ENCODE results near the gene SAP30.

The SAP30 gene

DNA sequence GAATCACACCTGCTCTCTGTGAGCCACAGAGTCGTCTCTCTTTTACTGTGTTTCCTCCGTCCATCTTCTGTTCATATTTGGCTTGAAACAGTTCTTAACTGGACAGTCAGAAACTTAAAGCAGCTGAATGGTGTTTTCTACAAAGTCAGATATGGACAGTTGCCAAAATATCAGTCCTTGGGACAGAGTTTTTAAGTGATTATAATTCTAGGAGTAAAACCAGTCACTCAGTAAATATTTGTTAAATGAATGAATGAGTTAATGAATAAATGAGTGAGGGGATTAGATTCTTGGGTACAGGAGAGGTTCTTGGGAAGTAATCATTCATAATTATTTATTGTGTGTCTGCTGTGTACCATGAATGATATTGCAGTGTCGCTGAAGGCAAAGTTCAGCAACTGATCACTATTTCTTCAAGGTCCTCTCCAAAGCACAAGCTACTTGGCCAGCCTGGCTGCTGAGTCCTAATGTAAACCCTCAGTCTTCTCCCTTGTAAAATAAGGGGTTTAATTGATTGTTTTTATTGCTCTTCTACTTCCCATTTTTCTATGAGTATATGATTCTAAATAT, 33.6 kb downstream of the SAP30 start:
- Histone ChIP-seq H3K18ac (ENCODE audit: low read depth in 1 of 2, low read length in 2 of 2) (no peak overlapping the region), H4K91ac (ENCODE audit: low read length) (no peak overlapping the region), H3K27ac (ENCODE audit: low read length, poor library complexity, severe bottlenecking) (no peak overlapping the region), H3K4ac (ENCODE audit: low read depth in 1 of 2, low read length in 2 of 2) (no peak overlapping the region), H2AK5ac (ENCODE audit: low read length, severe bottlenecking) (no peak overlapping the region), H3K9ac (ENCODE audit: low read length) (no peak overlapping the region), H3K36me3 (ENCODE audit: control insufficient read depth in 1 of 2, insufficient read depth in 2 of 2, low read depth in 1 of 2, low read length in 2 of 2) (peaks cover 0 to 29% of the 10 kb centered on the region in 2 experiments), H2BK5ac (ENCODE audit: low read depth, low read length, poor library complexity, severe bottlenecking) (no peak overlapping the region), H3K27me3 (ENCODE audit: control insufficient read depth in 1 of 2, insufficient read depth in 1 of 2, low read length in 2 of 2) (no peaks in the 10 kb centered on the region), H3K79me1 (replicated peaks; ENCODE audit: low read length, poor library complexity, severe bottlenecking) (no peaks in the 10 kb centered on the region), H3K4me2 (ENCODE audit: low read length, poor library complexity, severe bottlenecking) (no peak overlapping the region), H2BK12ac (ENCODE audit: low read length in 2 of 2) (no peak overlapping the region), H3K4me1 (ENCODE audit: control insufficient read depth, insufficient read depth, low read depth, low read length) (peaks cover 3% of the 10 kb centered on the region), H2BK15ac (ENCODE audit: low read depth, poor library complexity, severe bottlenecking) (no peak overlapping the region), H4K8ac (ENCODE audit: low read length) (no peak overlapping the region), H3K9me3 (ENCODE audit: control insufficient read depth, low read length) (no peaks in the 10 kb centered on the region), H2AFZ (ENCODE audit: low read depth, low read length) (no peak overlapping the region), H3K23ac (ENCODE audit: low read length in 2 of 2) (no peak overlapping the region), H3K4me3 (ENCODE audit: insufficient read depth in 1 of 2, low read depth in 1 of 2, low read length in 2 of 2) (no peak overlapping the region), H3K14ac (ENCODE audit: low read length in 2 of 2) (no peak overlapping the region), H2BK120ac (ENCODE audit: low read depth, low read length) (no peak overlapping the region)
- DNase-seq, result no peak
- WGBS, result 96% methylated on average over 2 of the region's 3 CpGs

DNA sequence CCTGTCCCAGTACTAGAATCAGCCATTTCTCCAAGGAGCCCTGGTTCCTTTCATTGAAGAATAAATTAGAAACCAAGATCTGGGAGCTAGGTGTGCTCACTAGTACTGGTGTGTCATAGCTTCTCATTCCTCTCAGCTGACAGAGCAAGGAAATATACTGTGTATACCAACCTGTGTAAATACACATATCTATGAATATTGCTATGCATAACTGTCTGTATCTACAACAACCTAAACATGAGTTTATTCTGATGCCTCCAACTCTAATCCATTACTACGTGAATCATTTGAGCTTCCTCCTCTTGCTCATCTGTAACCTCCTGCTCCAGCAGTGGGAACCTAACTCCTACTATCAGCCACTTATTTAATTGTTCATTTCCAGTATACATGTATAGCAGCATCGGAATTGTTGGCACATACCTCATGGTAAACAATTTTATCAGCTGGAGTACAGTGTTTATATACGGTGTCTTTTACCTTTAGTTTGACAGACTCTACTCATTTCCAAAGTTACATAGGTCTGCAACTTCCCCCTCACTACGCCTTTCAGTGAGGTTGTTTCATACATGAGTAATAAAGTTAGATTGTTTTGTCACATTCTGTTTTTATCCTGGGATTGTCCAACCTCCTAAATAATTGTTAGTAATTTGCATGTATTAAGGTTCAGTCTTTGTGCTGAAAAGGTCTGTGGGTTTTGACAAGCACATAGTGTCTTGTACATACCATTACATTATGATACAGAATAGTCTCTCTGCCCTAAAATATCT, 35.3 kb downstream of the SAP30 start:
- Histone ChIP-seq H4K8ac (ENCODE audit: low read length) (no peak overlapping the region), H2BK120ac (ENCODE audit: low read depth, low read length) (no peak overlapping the region), H4K91ac (ENCODE audit: low read length) (no peak overlapping the region), H2BK12ac (ENCODE audit: low read length in 2 of 2) (no peak overlapping the region), H3K4me3 (ENCODE audit: insufficient read depth in 1 of 2, low read depth in 1 of 2, low read length in 2 of 2) (no peak overlapping the region), H3K27me3 (ENCODE audit: control insufficient read depth in 1 of 2, insufficient read depth in 1 of 2, low read length in 2 of 2) (no peaks in the 10 kb centered on the region), H3K9ac (ENCODE audit: low read length) (no peak overlapping the region), H3K4me2 (ENCODE audit: low read length, poor library complexity, severe bottlenecking) (no peak overlapping the region), H3K18ac (ENCODE audit: low read depth in 1 of 2, low read length in 2 of 2) (no peak overlapping the region), H3K4ac (ENCODE audit: low read depth in 1 of 2, low read length in 2 of 2) (no peak overlapping the region), H3K4me1 (ENCODE audit: control insufficient read depth, insufficient read depth, low read depth, low read length) (peaks cover 3% of the 10 kb centered on the region), H3K23ac (ENCODE audit: low read length in 2 of 2) (no peak overlapping the region), H3K27ac (ENCODE audit: low read length, poor library complexity, severe bottlenecking) (no peak overlapping the region), H2AFZ (ENCODE audit: low read depth, low read length) (no peak overlapping the region), H3K36me3 (ENCODE audit: control insufficient read depth in 1 of 2, insufficient read depth in 2 of 2, low read depth in 1 of 2, low read length in 2 of 2) (peaks cover 0 to 34% of the 10 kb centered on the region in 2 experiments), H3K14ac (ENCODE audit: low read length in 2 of 2) (no peak overlapping the region), H3K79me1 (replicated peaks; ENCODE audit: low read length, poor library complexity, severe bottlenecking) (no peaks in the 10 kb centered on the region), H2BK15ac (ENCODE audit: low read depth, poor library complexity, severe bottlenecking) (no peak overlapping the region), H2AK5ac (ENCODE audit: low read length, severe bottlenecking) (no peak overlapping the region), H2BK5ac (ENCODE audit: low read depth, low read length, poor library complexity, severe bottlenecking) (no peak overlapping the region), H3K9me3 (ENCODE audit: control insufficient read depth, low read length) (no peaks in the 10 kb centered on the region)
- 90% methylated on average over 2 of the region's 4 CpGs for WGBS
- DNase-seq, result no peak

DNA sequence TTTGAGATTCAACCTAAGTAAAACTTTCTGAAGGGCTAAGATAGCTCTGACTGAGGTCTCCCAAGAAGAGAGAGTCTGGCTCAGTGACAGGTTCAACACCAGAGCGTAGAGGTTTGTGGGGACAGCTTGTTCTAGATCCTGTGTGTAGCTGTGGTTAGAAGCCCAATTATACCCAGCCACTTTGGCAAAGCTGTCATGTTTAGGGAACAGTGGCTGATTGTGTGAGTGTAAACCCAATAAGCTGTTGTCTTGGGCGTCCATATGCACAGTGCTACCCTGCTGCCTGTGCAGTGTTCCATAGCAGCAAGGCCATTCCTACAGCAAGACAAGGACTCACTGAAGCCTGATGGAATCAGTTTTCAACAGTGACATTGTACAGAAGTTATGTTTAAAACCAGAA, 39.3 kb downstream of the SAP30 start:
- Histone ChIP-seq H2BK120ac (ENCODE audit: low read depth, low read length) (no peak overlapping the region), H3K4ac (ENCODE audit: low read depth in 1 of 2, low read length in 2 of 2) (no peak overlapping the region), H4K91ac (ENCODE audit: low read length) (no peak overlapping the region), H2BK5ac (ENCODE audit: low read depth, low read length, poor library complexity, severe bottlenecking) (no peak overlapping the region), H3K23ac (ENCODE audit: low read length in 2 of 2) (no peak overlapping the region), H3K4me1 (ENCODE audit: control insufficient read depth, insufficient read depth, low read depth, low read length) (no peaks in the 10 kb centered on the region), H3K14ac (ENCODE audit: low read length in 2 of 2) (no peak overlapping the region), H2BK12ac (ENCODE audit: low read length in 2 of 2) (peak overlapping the region in 1 of 2 experiments; percentile 22), H3K9ac (ENCODE audit: low read length) (no peak overlapping the region), H3K4me2 (ENCODE audit: low read length, poor library complexity, severe bottlenecking) (no peak overlapping the region), H3K18ac (ENCODE audit: low read depth in 1 of 2, low read length in 2 of 2) (no peak overlapping the region), H4K8ac (ENCODE audit: low read length) (no peak overlapping the region), H3K36me3 (ENCODE audit: control insufficient read depth in 1 of 2, insufficient read depth in 2 of 2, low read depth in 1 of 2, low read length in 2 of 2) (peaks cover 3 to 20% of the 10 kb centered on the region in 2 experiments), H2AFZ (ENCODE audit: low read depth, low read length) (no peak overlapping the region), H2BK15ac (ENCODE audit: low read depth, poor library complexity, severe bottlenecking) (no peak overlapping the region), H3K79me1 (replicated peaks; ENCODE audit: low read length, poor library complexity, severe bottlenecking) (no peaks in the 10 kb centered on the region), H3K27ac (ENCODE audit: low read length, poor library complexity, severe bottlenecking) (no peak overlapping the region), H2AK5ac (ENCODE audit: low read length, severe bottlenecking) (no peak overlapping the region), H3K9me3 (ENCODE audit: control insufficient read depth, low read length) (no peaks in the 10 kb centered on the region), H3K4me3 (ENCODE audit: insufficient read depth in 1 of 2, low read depth in 1 of 2, low read length in 2 of 2) (no peak overlapping the region), H3K27me3 (ENCODE audit: control insufficient read depth in 1 of 2, insufficient read depth in 1 of 2, low read length in 2 of 2) (no peaks in the 10 kb centered on the region)
- WGBS, result 52% methylated on average over 2 of the region's 2 CpGs
- no peak for DNase-seq

DNA sequence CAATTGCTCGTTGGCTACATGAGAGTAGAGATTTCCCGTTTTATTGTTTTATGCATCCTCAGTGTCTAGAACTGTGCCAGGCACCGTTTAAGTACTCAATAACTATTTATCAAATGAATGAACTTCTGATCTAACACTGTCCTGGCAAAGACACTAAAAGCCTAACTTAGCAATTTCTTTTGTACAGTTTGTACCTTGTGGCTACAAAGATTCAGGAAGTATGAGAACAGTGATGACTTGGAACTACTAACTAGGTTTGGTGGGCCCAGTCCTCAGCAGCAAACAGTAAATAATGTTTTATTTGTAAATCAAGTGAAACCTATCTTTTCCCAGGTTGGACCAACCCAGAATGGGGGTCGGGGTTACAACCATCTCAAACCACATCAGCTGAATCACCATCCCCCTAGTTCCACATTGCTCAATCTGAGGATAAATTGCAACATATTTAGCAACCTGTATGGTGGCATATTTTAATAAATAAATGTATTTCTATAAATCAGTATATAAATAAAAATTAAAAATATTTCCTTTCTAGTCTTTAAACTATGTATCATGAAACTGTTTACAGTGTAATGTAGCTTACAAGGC, 40.4 kb downstream of the SAP30 start:
- no peak overlapping the region for H2BK15ac ChIP-seq (ENCODE audit: low read depth, poor library complexity, severe bottlenecking)
- no peaks in the 10 kb centered on the region for H3K27me3 ChIP-seq (ENCODE audit: control insufficient read depth in 1 of 2, insufficient read depth in 1 of 2, low read length in 2 of 2)
- H2BK120ac ChIP-seq (ENCODE audit: low read depth, low read length), result no peak overlapping the region
- no peak overlapping the region for H2AK5ac ChIP-seq (ENCODE audit: low read length, severe bottlenecking)
- H3K9ac ChIP-seq (ENCODE audit: low read length), result no peak overlapping the region
- H2AFZ ChIP-seq (ENCODE audit: low read depth, low read length), result no peak overlapping the region
- no peaks in the 10 kb centered on the region for H3K79me1 ChIP-seq (replicated peaks; ENCODE audit: low read length, poor library complexity, severe bottlenecking)
- no peak overlapping the region for H3K18ac ChIP-seq (ENCODE audit: low read depth in 1 of 2, low read length in 2 of 2)
- no peaks in the 10 kb centered on the region for H3K9me3 ChIP-seq (ENCODE audit: control insufficient read depth, low read length)
- no peak overlapping the region for H3K14ac ChIP-seq (ENCODE audit: low read length in 2 of 2)
- no peak overlapping the region for H3K4me3 ChIP-seq (ENCODE audit: insufficient read depth in 1 of 2, low read depth in 1 of 2, low read length in 2 of 2)
- H2BK5ac ChIP-seq (ENCODE audit: low read depth, low read length, poor library complexity, severe bottlenecking), result no peak overlapping the region
- H3K27ac ChIP-seq (ENCODE audit: low read length, poor library complexity, severe bottlenecking), result no peak overlapping the region
- H4K8ac ChIP-seq (ENCODE audit: low read length), result no peak overlapping the region
- H3K4me1 ChIP-seq (ENCODE audit: control insufficient read depth, insufficient read depth, low read depth, low read length), result no peaks in the 10 kb centered on the region
- H3K23ac ChIP-seq (ENCODE audit: low read length in 2 of 2), result no peak overlapping the region
- no peak for DNase-seq
- 93% methylated on average over 2 of the region's 4 CpGs for WGBS
- no peak overlapping the region for H3K4ac ChIP-seq (ENCODE audit: low read depth in 1 of 2, low read length in 2 of 2)
- H4K91ac ChIP-seq (ENCODE audit: low read length), result no peak overlapping the region
- peaks cover 3 to 9% of the 10 kb centered on the region in 2 experiments for H3K36me3 ChIP-seq (ENCODE audit: control insufficient read depth in 1 of 2, insufficient read depth in 2 of 2, low read depth in 1 of 2, low read length in 2 of 2)
- no peak overlapping the region for H2BK12ac ChIP-seq (ENCODE audit: low read length in 2 of 2)
- H3K4me2 ChIP-seq (ENCODE audit: low read length, poor library complexity, severe bottlenecking), result no peak overlapping the region
